ENCODE data around the gene POLR2F.

GRCh38 chr22:37996515-37997246 is 43.2 kb downstream of the POLR2F start:
- TF ChIP-seq CTCF (conservative IDR thresholded peaks at IDR 0.05 in 1 of 2, IDR thresholded peaks at IDR 0.05 in 1 of 2; ENCODE audit: extremely low read depth in 1 of 2, insufficient read depth in 1 of 2, low read depth in 1 of 2, low read length in 2 of 2) (peak; percentile 16 to 22), EZH2 (IDR thresholded peaks at IDR 0.05; ENCODE audit: borderline replicate concordance, low read length) (no peak)
